Tongue (tissue), 2 donors: ENCODE results near the gene LRRN4. TPM values are rescaled to one million over a fixed set of nuclear protein-coding genes. Genes with fewer than 3 reads are reported as not detected.

Experiments used
- DNase-seq: peaks from one replicate; pipeline ENCODE4 v3.0.0-alpha.2; 2015
- total RNA-seq: library from RNA; depleted of rRNA; stranded (reverse); fragments of >200 nt; gene quantifications from one replicate; pipeline ENCODE4 v1.2.3, GENCODE V29; 2014

The LRRN4 gene
- total RNA-seq, result not detected

GRCh38 chr20:6053776-6054688, at the start of gene LRRN4:
Gene LRRN4, minus strand, starts transcription at chr20:6054060. Its CDS starts 1,261 bp downstream, at chr20:6052799.
- peak; percentile 51 for DNase-seq

- no peak for DNase-seq
These were observed 49.4 kb upstream of the LRRN4 start for GRCh38 chr20:6103301-6103700.

- DNase-seq, result no peak
These were observed 47.5 kb upstream of the LRRN4 start for GRCh38 chr20:6101346-6101745.

GRCh38 chr20:6100246-6100645, 46.4 kb upstream of the LRRN4 start:
- no peak for DNase-seq

GRCh38 chr20:6099819-6100218, 46.0 kb upstream of the LRRN4 start:
- DNase-seq, result no peak

GRCh38 chr20:6095409-6095808, 41.5 kb upstream of the LRRN4 start:
- DNase-seq, result no peak

- DNase-seq, result no peak
These were observed 40.7 kb upstream of the LRRN4 start for GRCh38 chr20:6094565-6094964.

GRCh38 chr20:6094063-6094462, 40.2 kb upstream of the LRRN4 start:
- DNase-seq, result no peak

- no peak for DNase-seq
These were observed 37.8 kb upstream of the LRRN4 start for GRCh38 chr20:6091661-6092060.

GRCh38 chr20:6086868-6087267, 33.0 kb upstream of the LRRN4 start:
- no peak for DNase-seq

GRCh38 chr20:6083926-6084325, 30.1 kb upstream of the LRRN4 start:
- no peak for DNase-seq

DNA sequence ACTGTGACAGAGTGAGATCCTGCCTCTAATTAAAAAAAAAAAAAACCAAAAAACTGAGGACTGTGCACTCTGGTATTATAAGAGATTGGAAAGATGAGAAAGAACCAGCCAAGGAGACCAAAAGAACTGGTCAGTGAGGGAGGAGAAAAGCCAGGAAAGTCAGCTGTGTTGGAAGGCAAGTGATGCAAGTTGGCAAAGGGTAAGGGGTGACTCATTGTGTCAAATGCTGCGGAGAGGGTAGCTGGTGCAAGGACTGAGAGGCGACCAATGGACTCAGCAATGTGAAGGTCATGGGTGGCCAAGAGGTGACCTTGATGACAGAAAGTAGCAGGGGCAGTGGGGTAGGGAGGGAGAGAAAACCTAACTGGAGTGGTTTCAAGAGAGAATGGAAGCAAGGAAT, 27.4 kb upstream of the LRRN4 start:
- no peak for DNase-seq

- peak; percentile 64 for DNase-seq
These were observed 25.2 kb upstream of the LRRN4 start for GRCh38 chr20:6079016-6079415.

DNA sequence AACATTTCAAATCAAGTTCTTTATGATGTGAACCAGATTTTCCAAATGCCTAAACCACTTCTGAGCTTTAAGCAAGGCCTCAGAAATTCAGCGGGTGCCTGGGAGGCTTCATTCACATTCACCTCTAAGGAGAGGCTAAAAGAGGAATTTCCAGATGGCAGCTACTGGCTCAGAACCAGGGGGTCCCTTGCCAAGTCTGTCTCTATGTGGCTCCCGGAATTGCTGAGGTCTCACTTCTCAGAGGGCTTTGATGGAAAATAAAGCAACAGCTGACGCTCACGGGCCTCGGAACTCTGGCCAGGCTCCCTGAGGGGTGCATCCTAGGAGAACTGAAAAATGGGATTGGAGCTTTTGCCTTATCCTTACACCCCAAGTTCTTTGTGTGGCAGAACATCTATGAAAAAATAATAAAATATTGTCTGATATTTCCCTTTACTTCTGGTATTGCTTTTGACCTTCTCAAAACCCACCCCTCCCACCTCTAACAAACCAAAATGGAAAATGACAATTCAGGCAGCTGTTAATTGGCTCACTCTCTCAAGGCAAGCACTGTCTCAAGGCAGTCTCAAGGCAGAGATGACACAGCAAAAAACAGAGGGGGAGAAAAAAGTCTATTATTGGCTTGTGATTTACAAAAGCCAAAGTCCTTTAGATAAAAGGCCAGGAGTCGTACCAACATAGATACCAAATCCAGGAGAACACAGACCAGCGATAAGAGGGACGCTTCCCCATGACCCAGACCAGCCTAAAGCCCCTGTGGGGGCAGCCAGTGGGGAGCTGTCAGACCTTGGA, 21.8 kb upstream of the LRRN4 start:
- peak; percentile 93 for DNase-seq

GRCh38 chr20:6074784-6075183, 20.9 kb upstream of the LRRN4 start:
- no peak for DNase-seq

DNA sequence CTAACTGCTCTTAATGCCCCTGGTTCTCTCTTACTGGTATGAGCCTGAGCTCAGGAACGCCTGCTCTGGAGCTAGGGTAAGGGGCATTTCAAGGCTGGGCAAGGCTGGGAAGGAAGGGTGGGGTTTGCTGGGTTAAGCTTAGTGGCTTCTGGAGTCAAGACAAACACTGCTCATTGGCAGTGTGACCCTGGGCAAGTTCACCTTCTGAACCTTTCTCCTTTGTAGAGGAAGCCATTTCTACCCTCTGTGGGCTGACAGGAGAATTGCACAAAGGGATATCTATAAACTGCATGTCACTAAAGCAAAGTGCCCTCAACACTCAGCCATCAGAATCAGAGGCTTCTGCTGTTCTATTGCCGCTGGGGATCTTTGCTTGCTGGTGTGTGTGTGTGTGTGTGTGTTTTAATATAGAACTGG, 20.3 kb upstream of the LRRN4 start:
- peak; percentile 30 for DNase-seq

DNA sequence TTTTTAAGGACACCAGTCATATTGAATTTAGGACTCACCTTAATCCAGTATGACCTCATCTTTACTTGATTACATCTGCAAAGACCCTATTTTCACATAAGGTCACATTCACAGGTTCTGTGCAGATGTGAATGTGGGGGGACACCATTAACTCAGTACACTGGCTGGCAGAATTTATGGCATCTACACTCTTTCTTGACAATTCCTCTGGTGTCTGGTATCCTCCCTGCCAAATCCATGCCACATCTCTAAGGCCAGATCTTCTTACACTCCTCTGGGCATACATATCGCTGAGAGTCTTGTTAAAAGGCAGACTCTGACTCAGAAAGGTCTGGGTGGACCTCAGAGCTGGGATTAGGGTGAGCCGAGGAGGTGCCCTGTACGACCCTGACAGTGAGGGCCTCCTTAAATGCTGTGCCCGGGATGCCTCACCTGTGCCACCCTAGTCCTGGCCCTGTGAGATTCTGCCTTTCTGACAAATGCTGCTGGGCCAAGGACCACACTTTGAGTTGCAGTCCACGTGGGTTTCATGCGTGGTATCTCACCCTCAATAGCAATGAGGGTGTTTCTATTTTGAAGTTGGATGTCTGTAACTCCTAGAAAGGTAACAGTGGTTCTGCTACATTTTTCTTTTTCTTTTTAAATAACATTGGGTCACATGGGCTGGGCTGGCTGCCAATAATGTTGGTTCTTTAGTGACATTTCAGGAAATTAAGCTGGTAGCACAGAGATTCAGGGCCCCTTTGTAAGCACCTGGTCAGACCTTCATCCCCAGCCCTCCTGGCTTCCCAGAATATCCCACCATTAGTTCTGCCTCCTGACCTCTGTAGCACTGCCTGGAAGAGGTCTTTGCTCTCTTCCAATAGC, 17.2 kb upstream of the LRRN4 start:
- no peak for DNase-seq

DNA sequence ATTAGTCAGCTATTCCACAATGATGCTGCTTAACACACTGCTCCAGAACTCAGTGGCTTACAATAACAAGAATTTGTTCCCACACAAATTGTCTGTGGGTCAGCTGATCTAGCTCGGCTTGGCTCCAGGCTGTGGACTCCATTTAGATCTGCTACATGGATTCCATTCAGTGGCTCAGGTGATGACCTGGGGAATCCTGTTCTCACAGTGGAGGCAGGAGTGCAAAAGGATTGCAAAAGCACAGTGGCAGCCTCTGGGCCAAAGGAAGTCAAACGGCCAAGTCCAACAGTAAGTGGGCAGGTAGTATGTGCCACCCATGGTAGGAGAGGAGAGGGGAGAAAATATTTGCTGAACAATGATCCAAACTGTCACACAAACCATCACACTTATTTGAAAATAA, 15.8 kb upstream of the LRRN4 start:
- no peak for DNase-seq

- no peak for DNase-seq
These were observed 14.0 kb upstream of the LRRN4 start for GRCh38 chr20:6067763-6068318.

DNA sequence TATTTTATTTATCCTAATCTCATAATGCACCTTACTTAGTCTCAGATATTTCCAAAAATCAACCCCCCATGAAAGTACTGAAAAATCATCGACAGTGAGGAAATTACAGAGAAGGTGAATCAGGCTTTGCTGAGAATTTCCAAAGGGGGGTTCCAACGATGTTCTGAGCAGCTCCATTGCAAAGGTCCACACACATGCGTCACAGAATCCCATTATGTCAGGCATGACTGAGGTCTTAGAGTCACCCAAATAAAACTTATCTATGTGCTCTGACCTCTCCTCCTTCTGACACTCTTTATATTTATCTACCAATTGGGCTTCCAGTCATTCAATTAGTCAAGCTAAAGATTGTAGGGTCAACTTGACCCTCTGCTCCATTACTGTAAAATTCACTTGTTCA, 12.7 kb upstream of the LRRN4 start:
- no peak for DNase-seq

GRCh38 chr20:6061544-6061943, 7.7 kb upstream of the LRRN4 start:
- no peak for DNase-seq

DNA sequence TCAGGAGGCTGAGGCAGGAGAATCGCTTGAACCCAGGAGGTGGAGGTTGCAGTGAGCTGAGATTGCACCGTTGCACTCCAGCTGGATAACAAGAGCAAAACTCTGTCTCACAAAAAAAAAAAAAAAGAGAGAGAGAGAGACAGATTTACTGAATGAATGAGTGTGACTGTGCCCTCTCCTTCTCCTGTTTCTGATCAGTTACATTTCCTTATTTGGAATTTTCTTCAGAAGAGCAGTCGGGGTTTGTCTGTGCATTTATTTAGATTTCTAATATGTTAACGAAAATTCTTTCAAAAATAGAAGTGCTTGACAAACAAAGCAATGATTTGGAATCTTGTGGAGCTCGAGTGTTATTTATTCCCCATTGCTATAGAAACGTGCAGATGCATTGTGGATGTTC, 6.4 kb upstream of the LRRN4 start:
- no peak for DNase-seq
